Lung (tissue), 12 donors: ENCODE data around the gene TTI1. TPM values are rescaled to one million over a fixed set of nuclear protein-coding genes. Genes with fewer than 3 reads are reported as not detected.

Experiments
- ATAC-seq: fragments of 200-7000 bp; cut with Tn5 transposase; one replicate; pipeline ENCODE4 v1.9.1; 2020; ENCODE audit warnings: moderate number of reproducible peaks; ENCODE audit not compliant: insufficient read depth, low FRiP score
- DNase-seq, 3 donors: peaks; one replicate each; pipeline ENCODE4 v3.0.0-alpha.2; 2013 to 2017
- H3K27ac ChIP-seq, 2 donors: one replicate each; pipeline ENCODE4 v1.5.1; 2013; ENCODE audit warnings: mild to moderate bottlenecking in 2 of 2, moderate library complexity in 2 of 2, control low read depth in 1 of 2, inconsistent platforms in 1 of 2, low read depth in 1 of 2, low read length in 1 of 2
- H3K27me3 ChIP-seq, 3 donors: one replicate each; pipeline ENCODE4 v1.5.1; 2013; ENCODE audit warnings: low read length in 2 of 3; ENCODE audit not compliant: control insufficient read depth in 3 of 3, insufficient read depth in 3 of 3
- H3K36me3 ChIP-seq, 4 donors: one replicate each; pipeline ENCODE4 v1.5.1; 2013; ENCODE audit warnings: low read length in 4 of 4, mild to moderate bottlenecking in 1 of 4, moderate library complexity in 1 of 4; ENCODE audit not compliant: control insufficient read depth in 4 of 4, insufficient read depth in 4 of 4
- H3K4me1 ChIP-seq, 5 donors: one replicate each; pipeline ENCODE4 v1.5.1; 2013; ENCODE audit warnings: low read length in 5 of 5, mild to moderate bottlenecking in 2 of 5, moderate library complexity in 1 of 5; ENCODE audit not compliant: control insufficient read depth in 5 of 5, insufficient read depth in 5 of 5
- H3K4me3 ChIP-seq: one replicate; pipeline ENCODE4 v1.5.1; 2013; ENCODE audit warnings: mild to moderate bottlenecking, control low read depth, moderate library complexity
- H3K9ac ChIP-seq, 2 donors: one replicate each; pipeline ENCODE4 v1.5.1; 2013; ENCODE audit warnings: low read length in 2 of 2, control low read depth in 1 of 2; ENCODE audit not compliant: insufficient read depth in 1 of 2
- H3K9me3 ChIP-seq, 4 donors: one replicate each; pipeline ENCODE4 v1.5.1; 2013; ENCODE audit warnings: low read length in 3 of 4, mild to moderate bottlenecking in 1 of 4, moderate library complexity in 1 of 4; ENCODE audit not compliant: control insufficient read depth in 4 of 4, insufficient read depth in 3 of 4
- WGBS, 2 donors: extraction: QIAGEN DNeasy Blood & Tissue Kit; methylation state at CpG; one replicate each; pipeline ENCODE4 v1.1.7; 2013; 5-methylcytosine and 5-hydroxymethylcytosine counted together
- polyA plus RNA-seq, 2 donors: library from polyadenylated mRNA; stranded (reverse); fragments of 200-250 nt; gene quantifications; one replicate each; pipeline ENCODE4 v1.2.1, GENCODE V29; 2013
- total RNA-seq, 2 donors: library from RNA; depleted of rRNA in 1 of 2; stranded (reverse); fragments of >200 nt in 1 of 2; gene quantifications; one replicate each; pipeline ENCODE4 v1.2.1, GENCODE V29; 2014 to 2021
- TF ChIP-seq, protein P1 (sequence below): IDR thresholded peaks from 2 replicates; pipeline ENCODE4 v1.5.1; 2012; ENCODE audit warnings: mild to moderate bottlenecking; ENCODE audit errors: control extremely low read depth, extremely low read depth
- donor health status: control.
- donor health status: control.
- donor health status: Bipolar disorder and iron deficiency.
- donor health status: healthy.
- donor health status: DM: yes; HTN: yes; CAD: no.

TTI1 gene
- total and polyA plus RNA-seq, 4 donors: 6.7 to 33.8 (median 15.5) TPM

DNA sequence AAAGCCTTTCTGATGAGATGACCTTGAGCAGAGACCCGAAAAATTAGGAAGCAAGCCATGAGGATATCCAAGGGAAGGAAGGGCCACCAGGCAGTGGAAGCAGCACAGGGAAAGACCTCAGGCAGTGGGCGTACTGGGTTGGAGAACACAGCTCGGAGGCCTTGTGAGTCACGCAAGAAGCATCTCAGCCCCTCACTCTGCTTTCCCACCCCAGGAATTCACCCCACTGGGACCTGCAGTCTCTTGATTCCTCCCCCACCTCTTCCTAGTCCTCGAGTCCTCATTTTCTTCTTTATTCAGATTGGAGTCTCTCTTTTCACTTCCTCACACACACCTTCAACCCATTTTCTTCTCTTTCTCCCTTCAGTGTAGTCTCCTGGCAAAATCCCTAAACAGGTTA is 27.3 kb upstream of the TTI1 start:
- Histone ChIP-seq H3K4me3 (no peak overlapping the region), H3K9me3 (no peaks in the 10 kb centered on the region), H3K27me3 (no peaks in the 10 kb centered on the region), H3K9ac (no peak overlapping the region), H3K27ac (no peak overlapping the region), H3K36me3 (peaks cover 22 to 38% (median 32%) of the 10 kb centered on the region in 4 donors), H3K4me1 (peaks cover 0 to 35% (median 12%) of the 10 kb centered on the region in 5 donors)
- TF ChIP-seq, protein P1, sequence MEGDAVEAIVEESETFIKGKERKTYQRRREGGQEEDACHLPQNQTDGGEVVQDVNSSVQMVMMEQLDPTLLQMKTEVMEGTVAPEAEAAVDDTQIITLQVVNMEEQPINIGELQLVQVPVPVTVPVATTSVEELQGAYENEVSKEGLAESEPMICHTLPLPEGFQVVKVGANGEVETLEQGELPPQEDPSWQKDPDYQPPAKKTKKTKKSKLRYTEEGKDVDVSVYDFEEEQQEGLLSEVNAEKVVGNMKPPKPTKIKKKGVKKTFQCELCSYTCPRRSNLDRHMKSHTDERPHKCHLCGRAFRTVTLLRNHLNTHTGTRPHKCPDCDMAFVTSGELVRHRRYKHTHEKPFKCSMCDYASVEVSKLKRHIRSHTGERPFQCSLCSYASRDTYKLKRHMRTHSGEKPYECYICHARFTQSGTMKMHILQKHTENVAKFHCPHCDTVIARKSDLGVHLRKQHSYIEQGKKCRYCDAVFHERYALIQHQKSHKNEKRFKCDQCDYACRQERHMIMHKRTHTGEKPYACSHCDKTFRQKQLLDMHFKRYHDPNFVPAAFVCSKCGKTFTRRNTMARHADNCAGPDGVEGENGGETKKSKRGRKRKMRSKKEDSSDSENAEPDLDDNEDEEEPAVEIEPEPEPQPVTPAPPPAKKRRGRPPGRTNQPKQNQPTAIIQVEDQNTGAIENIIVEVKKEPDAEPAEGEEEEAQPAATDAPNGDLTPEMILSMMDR: no peak
- no peak for ATAC-seq
- 84 to 87% methylated on average over 5 of the region's 5 CpGs for WGBS, 2 donors
- no peak for DNase-seq

DNA sequence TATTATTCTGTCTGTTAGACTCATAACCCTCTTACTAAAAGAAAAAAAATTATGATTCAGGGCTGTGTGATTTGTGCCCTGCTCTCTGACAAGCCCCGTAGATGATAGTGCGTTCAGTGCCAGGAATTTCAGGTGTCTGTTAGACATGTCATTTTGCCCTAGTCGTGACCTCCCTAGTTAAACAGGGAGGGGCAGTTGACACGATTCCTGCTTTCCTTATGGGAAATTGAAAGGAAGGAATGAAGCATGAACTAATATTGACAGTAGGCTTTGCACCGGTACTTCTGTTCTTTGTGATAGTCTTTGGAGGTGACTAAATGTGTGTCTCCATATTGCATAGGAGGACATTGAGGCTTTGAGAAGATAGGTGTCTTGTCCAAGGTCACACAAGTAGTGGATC is 26.6 kb upstream of the TTI1 start:
- TF ChIP-seq, protein P1: no peak
- Histone ChIP-seq H3K36me3 (peaks cover 21 to 38% (median 30%) of the 10 kb centered on the region in 4 donors), H3K27me3 (no peaks in the 10 kb centered on the region), H3K9me3 (no peaks in the 10 kb centered on the region), H3K27ac (no peak overlapping the region), H3K4me1 (peaks cover 0 to 34% (median 11%) of the 10 kb centered on the region in 5 donors), H3K9ac (no peak overlapping the region), H3K4me3 (no peak overlapping the region)
- DNase-seq (no peak), ATAC-seq (no peak)
- 71 to 88% methylated on average over 5 of the region's 5 CpGs for WGBS, 2 donors

DNA sequence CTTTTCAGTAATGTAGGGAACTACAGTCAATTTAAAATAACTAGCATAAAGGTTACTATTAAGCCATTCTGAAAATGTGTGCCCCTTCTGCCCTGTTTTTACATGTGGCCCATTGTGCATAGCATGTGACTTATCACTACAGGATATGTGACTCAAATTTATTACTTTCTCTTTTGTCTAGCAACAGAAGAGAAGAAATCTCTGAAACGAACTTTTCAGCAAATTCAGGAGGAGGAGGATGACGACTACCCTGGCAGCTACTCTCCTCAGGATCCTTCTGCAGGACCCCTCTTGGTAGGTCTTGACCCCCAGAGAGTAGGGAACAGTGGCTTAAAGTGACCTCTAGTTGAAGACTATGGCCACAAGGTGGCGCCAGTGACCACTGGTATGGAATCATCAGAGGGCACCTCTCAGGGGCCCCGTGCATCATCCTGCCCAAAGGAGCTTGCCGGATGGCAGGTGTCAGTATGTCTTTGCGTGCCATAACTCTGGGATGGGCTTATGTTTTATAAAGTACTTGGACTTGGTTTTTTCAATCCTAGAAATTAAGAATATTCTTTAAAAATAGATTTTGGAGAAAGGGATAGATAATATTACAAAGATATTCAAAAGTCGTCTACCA is 24.2 kb upstream of the TTI1 start:
- peak; percentile 78 to 82 (median 80) for DNase-seq
- no peak overlapping the region for H3K27ac ChIP-seq
- H3K36me3 ChIP-seq: peaks cover 14 to 36% (median 28%) of the 10 kb centered on the region in 4 donors
- H3K9ac ChIP-seq: no peak overlapping the region
- TF ChIP-seq, protein P1: peak; percentile 68
- H3K4me1 ChIP-seq: peaks cover 0 to 14% (median 3%) of the 10 kb centered on the region in 5 donors
- no peaks in the 10 kb centered on the region for H3K27me3 ChIP-seq
- no peaks in the 10 kb centered on the region for H3K9me3 ChIP-seq
- no peak overlapping the region for H3K4me3 ChIP-seq
- 27 to 31% methylated on average over 7 of the region's 7 CpGs for WGBS, 2 donors
- peak; percentile 72 for ATAC-seq

DNA sequence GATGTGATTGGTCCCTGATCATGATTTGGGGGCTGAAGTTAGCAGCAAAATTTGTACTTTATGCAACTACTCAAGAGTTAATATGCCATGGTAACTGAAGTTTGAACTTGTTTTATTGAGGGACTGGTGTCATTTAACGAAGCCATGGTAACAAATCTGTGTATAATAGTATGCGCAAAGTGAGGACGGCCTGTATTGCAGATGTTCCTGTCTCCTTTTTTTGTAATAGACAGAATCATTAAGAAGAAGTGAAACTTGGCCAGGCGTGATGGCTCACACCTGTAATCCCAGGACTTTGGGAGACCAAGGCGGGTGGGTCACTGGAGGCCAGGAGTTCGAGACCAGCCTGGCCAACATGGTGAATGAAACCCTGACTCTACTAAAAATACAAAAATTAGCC is 22.6 kb upstream of the TTI1 start:
- H3K9ac ChIP-seq: no peak overlapping the region
- peaks cover 0 to 13% (median 3%) of the 10 kb centered on the region in 5 donors for H3K4me1 ChIP-seq
- no peak overlapping the region for H3K27ac ChIP-seq
- 87 to 88% methylated on average over 6 of the region's 6 CpGs for WGBS, 2 donors
- peaks cover 12 to 28% (median 23%) of the 10 kb centered on the region in 4 donors for H3K36me3 ChIP-seq
- ATAC-seq: no peak
- no peaks in the 10 kb centered on the region for H3K9me3 ChIP-seq
- no peaks in the 10 kb centered on the region for H3K27me3 ChIP-seq
- TF ChIP-seq, protein P1: no peak
- no peak for DNase-seq
- no peak overlapping the region for H3K4me3 ChIP-seq
